Measurements from ENCODE around the gene NLRP13.

DNA sequence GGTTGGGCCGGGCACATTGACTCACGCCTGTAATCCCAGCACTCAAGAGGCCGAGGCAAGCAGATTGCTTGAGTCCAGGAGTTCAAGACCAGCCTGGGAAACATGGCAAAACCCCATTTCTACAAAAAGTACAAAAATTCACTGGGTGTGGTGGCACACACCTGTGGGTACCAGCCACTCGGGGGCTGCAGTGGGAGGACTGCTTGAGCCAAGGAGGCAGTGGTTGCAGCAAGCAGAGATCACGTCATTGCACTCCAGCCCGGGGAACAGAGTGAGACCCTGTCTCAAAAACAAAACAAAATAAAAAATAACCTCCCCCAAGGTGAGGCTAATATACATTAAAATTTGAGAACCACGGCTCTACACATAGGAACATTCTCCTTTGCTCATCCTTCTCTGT lies 24.9 kb downstream of the NLRP13 start:
- TF ChIP-seq, protein P1, sequence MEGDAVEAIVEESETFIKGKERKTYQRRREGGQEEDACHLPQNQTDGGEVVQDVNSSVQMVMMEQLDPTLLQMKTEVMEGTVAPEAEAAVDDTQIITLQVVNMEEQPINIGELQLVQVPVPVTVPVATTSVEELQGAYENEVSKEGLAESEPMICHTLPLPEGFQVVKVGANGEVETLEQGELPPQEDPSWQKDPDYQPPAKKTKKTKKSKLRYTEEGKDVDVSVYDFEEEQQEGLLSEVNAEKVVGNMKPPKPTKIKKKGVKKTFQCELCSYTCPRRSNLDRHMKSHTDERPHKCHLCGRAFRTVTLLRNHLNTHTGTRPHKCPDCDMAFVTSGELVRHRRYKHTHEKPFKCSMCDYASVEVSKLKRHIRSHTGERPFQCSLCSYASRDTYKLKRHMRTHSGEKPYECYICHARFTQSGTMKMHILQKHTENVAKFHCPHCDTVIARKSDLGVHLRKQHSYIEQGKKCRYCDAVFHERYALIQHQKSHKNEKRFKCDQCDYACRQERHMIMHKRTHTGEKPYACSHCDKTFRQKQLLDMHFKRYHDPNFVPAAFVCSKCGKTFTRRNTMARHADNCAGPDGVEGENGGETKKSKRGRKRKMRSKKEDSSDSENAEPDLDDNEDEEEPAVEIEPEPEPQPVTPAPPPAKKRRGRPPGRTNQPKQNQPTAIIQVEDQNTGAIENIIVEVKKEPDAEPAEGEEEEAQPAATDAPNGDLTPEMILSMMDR (conservative IDR thresholded peaks at IDR 0.05; ENCODE audit: low read length) = no peak
- TF ChIP-seq EZH2phosphoT487 (IDR thresholded peaks at IDR 0.05; ENCODE audit: borderline replicate concordance) = no peak
